ENCODE measurements around the gene CSHL1.

DNA sequence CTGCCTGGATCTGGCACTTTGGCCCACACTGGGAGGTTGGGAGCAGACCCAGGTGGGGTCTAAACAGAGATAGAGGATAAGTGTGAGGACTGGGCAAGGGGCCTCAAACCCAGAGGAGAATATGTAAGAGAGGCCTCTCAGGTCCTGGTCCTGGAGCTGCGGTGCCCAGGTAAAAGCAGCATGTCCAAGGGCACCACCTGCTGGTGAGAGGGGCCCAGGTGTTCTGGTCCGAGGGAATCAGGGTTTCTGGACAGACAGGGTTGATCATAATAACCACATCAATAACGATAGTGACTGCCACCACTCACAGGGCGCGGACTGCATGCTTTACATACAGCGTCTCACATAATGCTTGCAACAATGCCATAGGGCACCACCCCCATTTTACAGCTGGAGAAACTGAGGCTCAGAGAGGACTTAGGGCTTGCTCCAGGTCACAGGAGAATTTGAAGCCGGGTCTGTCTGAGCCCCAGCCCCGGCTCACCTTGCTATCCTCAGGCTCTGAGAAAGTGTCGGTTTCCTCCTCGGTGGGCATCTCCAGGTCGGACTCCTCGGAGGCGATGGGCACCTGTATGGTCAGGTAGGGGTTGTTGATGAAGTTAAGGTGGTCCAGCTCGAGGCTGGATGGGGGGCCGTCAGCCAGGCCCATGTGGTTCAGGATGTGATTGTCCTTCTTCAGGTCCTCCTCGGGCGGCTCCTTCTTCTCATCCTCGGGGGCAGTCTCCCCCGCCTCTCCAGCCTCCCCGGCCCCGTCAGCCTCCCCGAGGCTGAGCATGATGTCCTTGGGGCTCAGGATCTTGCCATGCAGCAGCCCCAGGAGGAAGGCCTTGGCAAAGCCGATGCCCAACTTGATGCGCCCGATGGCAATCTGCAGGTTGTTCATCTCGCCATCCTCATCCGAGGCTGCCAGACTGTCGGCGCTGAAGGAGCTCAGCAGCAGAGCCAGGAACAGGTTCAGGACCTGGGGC, 40.2 kb upstream of the CSHL1 start:
- TF ChIP-seq, protein P1, sequence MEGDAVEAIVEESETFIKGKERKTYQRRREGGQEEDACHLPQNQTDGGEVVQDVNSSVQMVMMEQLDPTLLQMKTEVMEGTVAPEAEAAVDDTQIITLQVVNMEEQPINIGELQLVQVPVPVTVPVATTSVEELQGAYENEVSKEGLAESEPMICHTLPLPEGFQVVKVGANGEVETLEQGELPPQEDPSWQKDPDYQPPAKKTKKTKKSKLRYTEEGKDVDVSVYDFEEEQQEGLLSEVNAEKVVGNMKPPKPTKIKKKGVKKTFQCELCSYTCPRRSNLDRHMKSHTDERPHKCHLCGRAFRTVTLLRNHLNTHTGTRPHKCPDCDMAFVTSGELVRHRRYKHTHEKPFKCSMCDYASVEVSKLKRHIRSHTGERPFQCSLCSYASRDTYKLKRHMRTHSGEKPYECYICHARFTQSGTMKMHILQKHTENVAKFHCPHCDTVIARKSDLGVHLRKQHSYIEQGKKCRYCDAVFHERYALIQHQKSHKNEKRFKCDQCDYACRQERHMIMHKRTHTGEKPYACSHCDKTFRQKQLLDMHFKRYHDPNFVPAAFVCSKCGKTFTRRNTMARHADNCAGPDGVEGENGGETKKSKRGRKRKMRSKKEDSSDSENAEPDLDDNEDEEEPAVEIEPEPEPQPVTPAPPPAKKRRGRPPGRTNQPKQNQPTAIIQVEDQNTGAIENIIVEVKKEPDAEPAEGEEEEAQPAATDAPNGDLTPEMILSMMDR (IDR thresholded peaks at IDR 0.05): peak; percentile 93
- no peak for TF ChIP-seq ZFX (IDR thresholded peaks at IDR 0.05; ENCODE audit: borderline replicate concordance)
